WTC11 (cell line): ENCODE measurements around the gene PNPLA6. TPM values are rescaled to one million over a fixed set of nuclear protein-coding genes. Genes with fewer than 3 reads are reported as not detected.

ENCODE experiments used
- ATAC-seq: fragments of 200-7000 bp; cut with Tn5 transposase; 2 replicates; pipeline ENCODE4 v1.10.0; 2021; ENCODE audit warnings: mild to moderate bottlenecking, moderate library complexity
- CTCF ChIA-PET: fragments of 300-600 bp; sonication (Branson Sonifier 250); formaldehyde crosslinking; loops from one replicate; lab custom pipeline; 2021; ENCODE audit warnings: antibody characterized with exemption; lab: Charles Lee
- POLR2A ChIA-PET: fragments of 350-600 bp; sonication (Branson Sonifier 250); formaldehyde crosslinking; loops from one replicate; lab custom pipeline; 2021; ENCODE audit warnings: antibody characterized with exemption; lab: Charles Lee
- DNase-seq: peaks from one replicate; pipeline ENCODE4 v3.0.0; 2021; ENCODE audit warnings: low spot score
- H3K27ac Mint-ChIP-seq: 2 replicates; pipeline ENCODE4 v1.8.0; 2021; ENCODE audit warnings: mixed read lengths
- H3K27me3 Mint-ChIP-seq: 2 replicates; pipeline ENCODE4 v1.8.0; 2021; ENCODE audit warnings: low read depth, mild to moderate bottlenecking, moderate library complexity, mixed read lengths
- H3K36me3 Mint-ChIP-seq: 2 replicates; pipeline ENCODE4 v1.8.0; 2021; ENCODE audit warnings: mixed read lengths
- H3K4me1 Mint-ChIP-seq: 2 replicates; pipeline ENCODE4 v1.8.0; 2022; ENCODE audit warnings: mixed read lengths
- H3K4me3 Mint-ChIP-seq: 2 replicates; pipeline ENCODE4 v1.8.0; 2021; ENCODE audit warnings: mild to moderate bottlenecking, moderate library complexity, mixed read lengths
- H3K9me3 Mint-ChIP-seq: 2 replicates; pipeline ENCODE4 v1.8.0; 2021; ENCODE audit warnings: mixed read lengths
- AR ChIP-seq: fragments of 250-450 bp; sonication (Bioruptor Pico); IDR thresholded peaks from 2 replicates; pipeline ENCODE4 v1.9.0; 2021; ENCODE audit warnings: mild to moderate bottlenecking
- ATF3 ChIP-seq: sonication (generic); formaldehyde crosslinking; conservative IDR thresholded peaks from 2 replicates; pipeline ENCODE4 v1.8.1; 2022; ENCODE audit warnings: mild to moderate bottlenecking, missing genetic modification reagents
- CREB1 ChIP-seq: sonication (generic); formaldehyde crosslinking; IDR thresholded peaks from 2 replicates; pipeline ENCODE4 v1.8.0; 2023; ENCODE audit warnings: mild to moderate bottlenecking, missing genetic modification reagents
- CREM ChIP-seq: sonication (generic); formaldehyde crosslinking; IDR thresholded peaks from 2 replicates; pipeline ENCODE4 v1.8.1; 2022; ENCODE audit warnings: mild to moderate bottlenecking, missing genetic modification reagents, moderate library complexity
- ELF4 ChIP-seq: sonication (generic); formaldehyde crosslinking; IDR thresholded peaks from 2 replicates; pipeline ENCODE4 v1.8.1; 2022; ENCODE audit warnings: low read depth, mild to moderate bottlenecking, moderate library complexity, missing genetic modification reagents
- ETV6 ChIP-seq: sonication (generic); formaldehyde crosslinking; IDR thresholded peaks from 2 replicates; pipeline ENCODE4 v1.8.1; 2022; ENCODE audit warnings: mild to moderate bottlenecking, missing genetic modification reagents
- GRHL2 ChIP-seq: fragments of 250-450 bp; sonication (Bioruptor Pico); IDR thresholded peaks from 2 replicates; pipeline ENCODE4 v1.8.0; 2022; ENCODE audit warnings: mild to moderate bottlenecking, moderate library complexity; ENCODE audit not compliant: insufficient replicate concordance, severe bottlenecking
- HMGXB4 ChIP-seq: sonication (generic); formaldehyde crosslinking; IDR thresholded peaks from 2 replicates; pipeline ENCODE4 v1.8.1; 2023; ENCODE audit warnings: mild to moderate bottlenecking, moderate library complexity, missing genetic modification reagents
- IRF1 ChIP-seq: sonication (generic); formaldehyde crosslinking; IDR thresholded peaks from 2 replicates; pipeline ENCODE4 v1.8.0; 2023; ENCODE audit warnings: missing genetic modification reagents
- MYBL2 ChIP-seq: sonication (generic); formaldehyde crosslinking; IDR thresholded peaks from 2 replicates; pipeline ENCODE4 v1.8.1; 2023; ENCODE audit warnings: mild to moderate bottlenecking, moderate library complexity, missing genetic modification reagents
- NFATC4 ChIP-seq: fragments of 250-450 bp; sonication (Bioruptor Pico); IDR thresholded peaks from 2 replicates; pipeline ENCODE4 v1.9.0; 2021; ENCODE audit warnings: mild to moderate bottlenecking
- NR1H2 ChIP-seq: sonication (generic); formaldehyde crosslinking; IDR thresholded peaks from 2 replicates; pipeline ENCODE4 v1.9.0; 2021; ENCODE audit warnings: mild to moderate bottlenecking, moderate library complexity, missing genetic modification reagents
- NR2C2 ChIP-seq: sonication (generic); formaldehyde crosslinking; IDR thresholded peaks from 2 replicates; pipeline ENCODE4 v1.8.0; 2022; ENCODE audit warnings: mild to moderate bottlenecking, missing genetic modification reagents
- NR3C1 ChIP-seq: sonication (generic); formaldehyde crosslinking; conservative IDR thresholded peaks from 2 replicates; pipeline ENCODE4 v1.8.1; 2023; ENCODE audit warnings: low read depth, mild to moderate bottlenecking, missing genetic modification reagents
- PREB ChIP-seq: sonication (generic); formaldehyde crosslinking; IDR thresholded peaks from 2 replicates; pipeline ENCODE4 v1.8.1; 2022; ENCODE audit warnings: mild to moderate bottlenecking, missing genetic modification reagents, moderate library complexity, borderline replicate concordance
- TP53 ChIP-seq: sonication (generic); formaldehyde crosslinking; IDR thresholded peaks from 2 replicates; pipeline ENCODE4 v1.8.1; 2023; ENCODE audit warnings: mild to moderate bottlenecking, missing genetic modification reagents
- ZNF121 ChIP-seq: sonication (generic); formaldehyde crosslinking; IDR thresholded peaks from 2 replicates; pipeline ENCODE4 v1.8.0; 2023; ENCODE audit warnings: missing genetic modification reagents
- ZNF263 ChIP-seq: sonication (generic); formaldehyde crosslinking; IDR thresholded peaks from 2 replicates; pipeline ENCODE4 v1.8.1; 2022; ENCODE audit warnings: low read depth, mild to moderate bottlenecking, moderate library complexity, missing genetic modification reagents
- ZNF512 ChIP-seq: sonication (generic); formaldehyde crosslinking; IDR thresholded peaks from 2 replicates; pipeline ENCODE4 v1.8.1; 2022; ENCODE audit warnings: missing genetic modification reagents, borderline replicate concordance
- ZNF532 ChIP-seq: fragments of 250-450 bp; sonication (Bioruptor Pico); IDR thresholded peaks from 2 replicates; pipeline ENCODE4 v1.9.0; 2021; ENCODE audit warnings: mild to moderate bottlenecking, borderline replicate concordance
- total RNA-seq: library from RNA; stranded (reverse); gene quantifications from 3 replicates; pipeline ENCODE4 v1.2.3, GENCODE V29; 2021

Gene PNPLA6
- total RNA-seq, 1 experiment from 2014 or later, result 149 TPM

- no peak for TF ChIP-seq ZNF532 (CRISPR knock-in tag)
- no peak for TF ChIP-seq GRHL2 (CRISPR knock-in tag)
- no peak for TF ChIP-seq ATF3 (CRISPR knock-in tag)
- no peak for TF ChIP-seq ELF4 (CRISPR knock-in tag)
- TF ChIP-seq NR1H2 (CRISPR knock-in tag), result no peak
- no peak for TF ChIP-seq TP53 (CRISPR knock-in tag)
Observed at GRCh38 chr19:7602240-7602934, 66.9 kb downstream of the PNPLA6 start (continued).

- POLR2A ChIA-PET, result no interaction called here
- Mint-ChIP-seq H3K4me3 (no peak overlapping the region), H3K9me3 (no peaks in the 10 kb centered on the region), H3K27ac (no peak overlapping the region), H3K27me3 (no peaks in the 10 kb centered on the region), H3K36me3 (peaks cover 3% of the 10 kb centered on the region; the same call in 1 of the 2 replicates), H3K4me1 (peaks cover 12% of the 10 kb centered on the region)
- TF ChIP-seq NR2C2 (CRISPR knock-in tag) (no peak), ETV6 (CRISPR knock-in tag) (no peak), CREB1 (CRISPR knock-in tag) (no peak), PREB (CRISPR knock-in tag) (no peak), NFATC4 (CRISPR knock-in tag) (no peak), NR3C1 (no peak), MYBL2 (CRISPR knock-in tag) (no peak), AR (CRISPR knock-in tag) (no peak), CREM (CRISPR knock-in tag) (no peak), ATF3 (CRISPR knock-in tag) (no peak), IRF1 (CRISPR knock-in tag) (no peak), ZNF121 (no peak), ZNF263 (CRISPR knock-in tag) (no peak), ZNF512 (CRISPR knock-in tag) (no peak), HMGXB4 (no peak)
- DNase-seq, result no peak
- no peak for ATAC-seq
- CTCF ChIA-PET, result interaction anchor here (0.6 to 5.3 kb wide), 3 partner anchors 35 to 383 kb away, joined by 3 to 87 read pairs (median 4); no protein-coding TSS in a partner anchor
Observed at GRCh38 chr19:7602935-7603497, 67.5 kb downstream of the PNPLA6 start.
